CD4-positive, alpha-beta T cell treated with Interleukin-10 for 1 hour (primary cell): ENCODE data around the gene ZNF174.

Experiments
- DNase-seq: peaks from one replicate; pipeline ENCODE4 v3.0.0-alpha.2; 2020

ZNF174 gene

GRCh38 chr16:3444032-3444388, 43.0 kb downstream of the ZNF174 start:
- peak; percentile 31 for DNase-seq

GRCh38 chr16:3454093-3454492, 53.1 kb downstream of the ZNF174 start:
- DNase-seq: no peak

DNA sequence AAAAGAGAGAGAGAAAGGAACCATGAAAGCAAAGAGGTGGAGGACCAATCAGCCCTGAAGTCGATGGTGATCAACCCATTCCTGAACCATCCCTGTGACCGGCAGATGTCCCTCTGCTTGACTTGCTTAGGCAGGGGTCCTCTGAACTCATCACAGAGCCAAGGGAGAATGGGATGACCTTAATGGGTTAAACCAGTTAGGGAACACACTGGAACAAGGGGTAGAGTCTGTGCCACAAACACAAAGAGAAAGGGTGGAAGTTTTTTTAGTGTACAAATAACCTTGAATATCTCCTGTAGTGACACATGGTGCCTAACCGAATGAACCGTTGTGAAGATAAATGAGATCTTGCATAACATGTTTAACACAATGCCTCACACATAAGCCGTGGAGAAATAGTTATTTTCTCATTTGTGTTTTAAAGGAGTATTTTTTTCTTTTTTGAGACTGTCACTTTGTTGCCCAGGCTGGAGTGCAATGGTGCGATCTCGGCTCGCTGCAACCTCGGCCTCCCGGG, 53.7 kb downstream of the ZNF174 start:
- DNase-seq: no peak

GRCh38 chr16:3457434-3458252, 56.6 kb downstream of the ZNF174 start:
- peak; percentile 92 for DNase-seq

- peak; percentile 8 for DNase-seq
These were observed 57.4 kb downstream of the ZNF174 start for GRCh38 chr16:3458278-3458851.

GRCh38 chr16:3458852-3459361, 57.9 kb downstream of the ZNF174 start:
- DNase-seq: peak; percentile 32
